IPS-11a (cell line): ENCODE measurements around the gene GPX4.

Experiments
- H3K4me3 ChIP-seq: one replicate; pipeline ENCODE4 v1.5.1; 2013; ENCODE audit warnings: low read depth, low read length, control low read depth

Gene GPX4

DNA sequence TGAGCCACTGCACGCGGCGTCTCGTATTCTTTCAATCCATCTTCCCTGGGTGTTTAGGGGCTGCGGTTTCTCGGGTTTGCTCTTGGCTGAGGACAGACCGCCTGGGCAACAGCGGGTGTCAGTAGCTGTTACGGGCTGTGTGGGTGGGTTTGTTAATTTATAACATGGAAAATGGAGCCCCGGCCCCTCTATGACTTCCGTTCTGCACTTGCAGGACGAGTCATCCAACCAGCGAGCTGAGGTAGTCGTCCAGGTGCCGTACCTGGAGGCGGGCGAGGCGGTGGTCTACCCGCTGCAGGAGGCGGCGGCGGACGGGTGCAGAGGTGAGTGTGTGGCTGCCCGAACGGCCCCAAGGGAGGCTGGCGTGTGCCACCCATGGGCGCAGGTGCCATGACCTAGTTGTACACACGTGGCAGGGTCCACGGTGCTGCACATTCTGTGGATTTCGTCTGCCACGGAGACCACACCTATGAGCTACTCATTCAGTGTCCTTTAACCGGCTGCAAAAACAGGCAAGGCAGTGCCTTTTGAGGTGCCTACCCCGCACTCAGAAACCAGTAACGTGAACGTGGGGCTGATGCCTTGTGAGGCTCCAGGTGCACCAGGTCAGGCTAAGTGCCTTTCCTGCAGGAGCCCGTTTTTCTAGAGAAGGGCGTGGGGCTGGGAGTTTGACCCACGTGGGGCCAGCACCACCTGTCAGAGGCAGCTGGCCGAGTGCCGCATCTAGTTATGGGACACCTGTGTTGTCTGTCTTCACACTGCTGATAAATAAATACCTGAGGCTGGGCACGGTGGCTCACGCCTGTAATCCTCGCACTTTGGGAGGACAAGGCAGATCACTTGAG lies 19.5 kb upstream of the GPX4 start:
- no peak overlapping the region for H3K4me3 ChIP-seq

DNA sequence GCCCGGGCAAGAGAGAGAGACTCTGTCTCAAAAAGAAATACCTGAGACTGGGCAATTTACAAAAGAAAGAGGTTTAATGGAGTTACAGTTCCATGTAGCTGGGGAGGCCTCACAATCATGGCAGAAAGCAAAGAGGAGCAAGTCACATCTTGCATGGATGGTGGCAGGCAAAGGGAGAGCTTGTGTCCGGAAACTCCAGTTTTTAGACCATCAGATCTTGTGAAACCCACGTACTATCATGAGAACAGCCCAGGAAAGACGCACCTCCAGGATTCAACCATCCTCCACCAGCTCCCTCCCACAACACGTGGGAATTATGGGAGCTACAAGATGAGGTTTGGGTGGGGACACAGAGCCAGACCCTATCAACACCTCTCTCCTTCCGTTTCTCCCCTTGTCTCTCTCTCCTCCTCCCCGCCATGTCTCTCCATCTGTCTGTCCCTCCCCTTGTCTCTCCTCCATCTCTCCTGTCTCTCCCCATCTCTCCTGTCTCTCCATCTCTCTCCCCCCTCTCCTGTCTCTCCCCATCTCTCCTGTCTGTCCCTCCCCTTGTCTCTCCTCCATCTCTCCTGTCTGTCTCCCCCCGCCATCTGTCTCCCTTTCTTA lies 18.6 kb upstream of the GPX4 start:
- H3K4me3 ChIP-seq, result no peak overlapping the region

DNA sequence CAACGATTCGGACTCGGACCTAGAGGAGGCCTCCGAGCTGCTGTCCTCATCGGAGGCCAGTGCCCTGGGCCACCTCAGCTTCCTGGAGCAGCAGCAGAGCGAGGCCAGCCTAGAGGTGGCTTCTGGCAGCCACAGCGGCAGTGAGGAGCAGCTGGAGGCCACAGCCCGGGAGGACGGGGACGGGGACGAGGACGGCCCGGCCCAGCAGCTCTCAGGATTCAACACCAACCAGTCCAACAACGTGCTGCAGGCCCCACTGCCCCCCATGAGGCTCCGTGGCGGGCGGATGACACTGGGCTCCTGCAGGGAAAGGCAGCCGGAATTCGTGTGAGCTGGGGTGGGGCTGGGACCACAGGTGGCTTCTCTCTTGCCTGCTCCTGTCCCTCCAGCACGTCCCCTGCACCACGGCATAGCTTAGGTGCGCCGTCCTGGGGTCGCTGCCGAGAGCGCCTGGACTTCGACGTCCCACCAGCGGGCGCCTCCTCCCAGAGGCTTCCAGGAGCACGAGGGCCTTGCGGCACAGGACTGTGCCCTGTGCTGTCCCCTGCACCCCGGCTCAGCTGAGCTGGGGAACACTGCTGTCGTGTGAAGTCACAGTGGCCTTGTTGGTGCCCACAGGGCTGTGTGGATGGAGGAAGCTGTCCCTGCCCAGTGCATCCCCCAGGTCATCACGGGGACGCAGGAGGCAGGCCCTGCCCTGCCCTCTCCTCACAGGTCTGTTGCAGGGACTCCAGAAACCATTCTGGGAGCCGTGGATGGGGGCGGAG lies 17.9 kb upstream of the GPX4 start:
- no peak overlapping the region for H3K4me3 ChIP-seq

DNA sequence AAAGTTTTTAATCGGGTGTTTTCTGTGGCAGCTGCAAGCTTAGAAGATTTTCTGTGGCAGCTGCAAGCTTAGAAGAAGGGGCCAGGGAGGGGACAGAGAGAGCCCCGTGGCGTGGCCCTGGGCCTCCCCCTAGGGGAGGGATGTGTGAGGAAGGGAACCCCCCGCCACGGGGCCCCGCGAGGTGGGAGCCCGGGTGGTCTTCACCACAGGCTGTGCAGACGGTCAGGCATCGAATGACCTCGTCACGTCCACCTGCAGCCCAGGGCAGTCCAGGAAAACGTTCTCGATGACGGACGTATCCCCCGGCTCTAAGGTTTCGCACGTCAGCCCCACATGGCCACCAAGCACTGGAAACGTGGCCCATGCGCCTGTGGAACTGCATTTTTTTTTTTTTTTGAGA lies 17.2 kb upstream of the GPX4 start:
- no peak overlapping the region for H3K4me3 ChIP-seq

DNA sequence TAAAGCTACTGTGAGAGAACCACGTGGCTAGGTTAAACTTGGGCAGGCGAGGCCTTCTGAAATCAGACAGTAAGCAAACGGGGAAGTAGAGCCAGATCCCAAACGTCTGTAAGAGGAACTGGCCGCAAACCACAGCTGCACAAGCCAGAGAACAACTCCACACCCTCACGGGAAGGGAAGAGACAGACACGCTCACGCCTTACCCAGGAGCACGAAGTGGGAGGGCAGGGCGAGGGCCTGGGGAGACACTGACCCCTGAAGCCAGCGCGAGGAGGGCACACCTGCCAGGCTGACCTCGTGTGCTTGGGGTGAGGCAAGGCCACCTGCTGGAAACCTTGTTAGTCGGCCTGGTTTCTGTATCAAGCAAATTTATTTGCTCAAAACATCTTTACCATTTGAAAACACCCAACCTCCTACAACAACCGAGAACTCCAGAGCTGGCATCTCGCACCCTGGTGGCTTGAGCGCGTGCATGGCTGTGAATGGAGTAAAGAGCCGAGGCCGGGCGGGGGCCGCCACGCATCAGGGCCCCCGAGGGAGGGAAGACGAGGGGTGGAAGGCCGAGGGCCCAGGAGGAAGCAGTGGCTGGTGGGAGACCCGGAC lies 15.9 kb upstream of the GPX4 start:
- H3K4me3 ChIP-seq, result no peak overlapping the region

DNA sequence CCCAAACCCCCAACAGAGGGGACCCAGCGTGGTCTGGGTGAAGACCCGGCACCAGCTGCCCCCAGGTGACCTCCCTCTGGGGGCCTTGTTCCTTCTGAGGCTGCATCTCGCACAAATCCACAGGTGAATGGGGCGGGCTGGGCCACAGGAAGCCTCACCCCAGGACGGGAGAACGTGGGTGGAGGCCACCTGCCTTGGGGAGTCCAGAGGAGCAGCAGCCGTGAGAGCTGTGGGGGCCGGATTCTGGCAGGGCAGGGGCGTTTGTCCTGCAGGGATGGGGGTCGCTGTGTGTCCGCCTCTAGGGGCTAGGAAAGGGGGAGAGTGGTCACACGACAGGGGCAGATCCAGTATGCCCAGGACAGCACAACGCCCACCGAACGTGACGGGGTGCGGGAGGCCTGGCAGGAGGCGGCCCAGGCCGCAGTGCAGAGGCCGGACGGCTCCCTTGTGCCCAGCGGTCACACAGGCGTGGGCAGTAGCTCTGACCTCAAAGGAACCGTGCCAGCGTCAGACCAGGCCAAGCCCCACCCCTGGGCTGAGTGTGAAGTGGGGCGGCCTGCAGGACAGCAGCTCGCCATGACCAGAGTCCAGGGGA lies 15.3 kb upstream of the GPX4 start:
- no peak overlapping the region for H3K4me3 ChIP-seq

DNA sequence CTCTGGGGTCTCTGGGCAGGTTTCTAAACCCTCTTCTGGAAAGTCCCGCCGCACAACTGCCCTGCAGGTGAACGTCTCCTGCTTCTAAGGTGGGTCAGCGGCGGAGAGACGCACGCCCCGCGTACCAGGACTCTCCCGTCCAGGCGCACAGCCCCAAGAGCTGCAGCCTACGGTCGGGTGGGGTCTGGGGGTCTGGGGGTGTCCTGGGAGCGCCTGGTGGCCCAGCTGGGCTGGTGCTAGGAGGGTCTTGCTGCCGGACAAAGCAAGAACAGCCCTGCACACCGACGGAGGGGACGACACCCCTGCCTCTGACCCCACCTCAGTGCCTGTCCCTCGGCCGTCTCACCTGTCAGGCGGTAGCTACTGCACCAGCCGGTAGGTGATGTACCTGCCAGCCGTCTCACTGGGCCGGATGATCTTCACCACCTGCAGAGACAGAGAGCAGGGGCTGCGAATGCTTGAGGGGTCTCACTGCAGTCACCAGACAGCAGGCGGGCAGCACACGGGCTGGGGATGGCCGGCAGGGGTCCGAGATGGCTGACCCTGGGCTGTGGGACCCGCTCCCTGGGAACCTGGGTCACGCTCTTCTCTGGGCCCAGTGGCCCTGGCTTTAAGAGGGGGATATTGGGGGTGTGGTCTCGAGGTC lies 14.5 kb upstream of the GPX4 start:
- H3K4me3 ChIP-seq, result no peak overlapping the region

DNA sequence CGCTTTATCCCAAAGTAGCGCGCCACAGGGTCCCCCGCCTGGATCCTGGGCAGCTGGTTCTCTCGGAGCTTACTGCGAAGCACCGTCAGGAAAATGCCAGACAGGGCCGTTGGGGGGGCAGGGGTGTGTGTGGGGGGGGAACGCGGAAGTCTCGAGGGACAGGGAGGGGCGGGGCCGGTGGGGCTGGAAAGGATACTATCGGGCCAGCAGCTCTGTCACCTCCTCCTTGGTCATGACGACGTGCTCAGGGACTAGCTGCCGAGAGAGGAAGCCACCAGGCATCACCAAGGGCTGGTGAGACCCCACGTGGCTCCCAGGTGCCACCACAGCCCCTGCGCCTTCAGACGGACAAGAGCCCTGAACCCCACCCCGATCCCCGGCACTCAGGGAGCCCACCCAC lies 13.9 kb upstream of the GPX4 start:
- H3K4me3 ChIP-seq, result no peak overlapping the region

DNA sequence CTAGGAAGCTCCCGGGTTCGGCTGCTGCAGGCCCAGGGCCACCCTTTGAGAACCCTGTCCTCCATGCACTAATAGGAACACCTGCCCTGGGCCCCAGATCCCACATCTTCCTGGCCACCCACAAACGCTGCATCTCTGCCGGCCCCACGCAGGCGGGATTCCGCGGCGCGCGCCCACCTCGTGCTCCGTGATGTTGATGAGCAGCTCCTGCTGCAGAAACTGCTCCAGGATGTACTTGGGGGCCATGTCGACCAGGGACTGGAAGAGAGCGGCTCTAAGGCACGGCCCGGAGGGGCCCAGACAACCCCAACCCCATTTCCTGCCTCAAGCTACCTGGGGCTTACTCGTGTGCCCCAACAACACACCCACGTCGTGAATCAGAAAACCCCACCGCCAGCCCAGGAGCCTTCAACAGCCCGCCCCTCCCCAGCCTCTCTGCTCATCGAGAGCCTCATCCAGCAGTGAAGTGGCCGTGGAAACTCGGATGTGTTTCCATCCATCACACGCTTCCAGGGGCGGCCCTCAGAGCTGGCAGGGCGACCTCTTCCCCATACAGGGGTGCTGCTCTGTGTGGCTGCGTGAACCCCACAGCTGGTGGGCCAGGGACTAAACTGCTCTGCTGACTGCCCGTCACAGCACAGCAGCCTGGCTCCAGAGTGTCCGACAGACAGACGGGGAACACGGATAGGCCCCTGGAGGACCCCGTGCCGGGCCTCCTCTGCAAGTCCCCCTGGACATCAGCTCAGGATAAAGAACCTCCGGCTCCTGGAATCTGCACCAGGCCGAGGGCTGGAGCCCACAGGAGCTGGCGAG lies 12.9 kb upstream of the GPX4 start:
- H3K4me3 ChIP-seq, result no peak overlapping the region

DNA sequence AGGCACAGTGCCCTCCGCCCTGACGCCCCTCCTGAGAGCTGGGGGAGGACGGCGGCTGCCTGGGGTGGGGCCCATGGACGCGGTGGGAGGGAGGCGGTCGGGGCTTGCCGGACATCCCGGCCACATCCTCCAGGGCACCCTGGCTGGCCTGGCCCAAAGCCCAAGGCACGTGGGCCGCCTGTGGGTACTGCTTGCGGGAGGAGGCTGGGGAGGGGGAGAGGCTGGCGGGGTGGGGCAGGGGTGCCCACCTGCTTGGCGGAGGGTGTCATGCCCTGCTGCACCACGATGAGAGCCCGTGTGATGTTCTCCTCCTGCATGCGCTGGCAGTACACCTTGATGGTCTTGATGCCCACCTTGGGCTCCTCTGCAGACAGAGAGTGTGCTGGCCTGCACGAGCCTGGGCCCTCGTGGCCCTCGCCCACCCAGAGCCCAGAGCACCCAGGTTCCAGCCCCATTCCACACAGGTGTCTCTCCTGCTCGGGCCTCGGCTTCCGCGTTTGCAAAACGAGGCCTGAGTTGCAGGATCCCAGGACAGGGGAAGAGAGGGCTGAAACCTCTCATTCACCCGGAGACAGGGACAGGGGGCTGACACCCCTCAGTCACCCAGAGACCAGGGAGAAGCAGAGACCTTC lies 12.1 kb upstream of the GPX4 start:
- no peak overlapping the region for H3K4me3 ChIP-seq

DNA sequence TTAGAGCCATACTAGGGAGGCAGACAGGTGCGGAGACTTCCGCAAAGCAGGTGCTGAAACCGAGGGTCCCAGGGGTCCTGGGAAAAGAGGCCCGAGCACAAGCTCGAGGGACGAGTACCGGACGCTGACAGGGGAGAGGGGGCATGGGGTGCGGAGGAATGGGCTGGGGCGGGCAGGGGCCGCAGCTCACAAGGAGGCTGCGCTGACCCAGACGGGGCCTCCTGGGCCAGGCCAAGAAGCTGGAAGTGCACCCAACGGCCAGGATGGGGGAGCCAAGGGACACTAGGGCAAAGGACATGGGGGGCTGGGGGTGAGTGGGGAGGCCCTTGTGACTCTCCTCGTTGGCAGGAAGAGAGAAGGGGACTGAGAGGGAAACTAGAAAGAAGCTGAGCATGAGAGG lies 10.5 kb upstream of the GPX4 start:
- no peak overlapping the region for H3K4me3 ChIP-seq

DNA sequence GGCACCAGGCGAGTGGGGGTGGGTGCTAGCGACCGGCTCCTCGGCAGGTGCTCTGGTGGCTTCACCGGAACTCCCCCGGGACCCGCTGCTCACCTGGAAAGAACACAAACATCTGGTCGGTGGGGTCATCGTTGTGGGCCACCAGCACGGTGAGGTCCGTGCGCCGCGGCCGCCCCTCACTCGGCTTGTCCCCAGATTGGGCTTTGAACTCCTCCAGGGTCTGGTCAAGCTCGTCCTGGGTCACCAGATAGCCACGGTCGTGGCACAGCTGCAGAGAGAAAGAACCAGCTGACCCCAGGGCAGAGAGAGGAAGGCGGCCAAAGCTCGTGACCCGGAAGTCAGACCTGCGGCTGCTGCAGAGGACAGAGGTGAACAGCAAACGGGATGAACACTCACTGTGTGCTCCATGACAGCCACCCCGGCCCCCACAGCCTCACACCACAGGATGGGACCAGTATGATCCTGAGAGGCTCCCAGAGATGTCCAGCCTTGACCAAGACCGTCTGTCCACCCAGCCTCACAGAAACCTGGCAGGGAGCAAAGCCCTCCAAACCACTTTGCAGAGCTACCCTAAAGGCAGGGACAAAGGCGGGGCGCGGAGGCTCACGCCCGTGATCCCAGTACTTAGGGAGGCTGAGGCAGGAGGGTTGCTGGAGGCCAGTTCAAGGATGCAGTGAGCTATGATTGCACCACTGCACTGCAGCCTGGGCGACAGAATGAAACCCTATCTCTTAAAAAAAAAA lies 9.8 kb upstream of the GPX4 start:
- peak overlapping the region; percentile 87 for H3K4me3 ChIP-seq

DNA sequence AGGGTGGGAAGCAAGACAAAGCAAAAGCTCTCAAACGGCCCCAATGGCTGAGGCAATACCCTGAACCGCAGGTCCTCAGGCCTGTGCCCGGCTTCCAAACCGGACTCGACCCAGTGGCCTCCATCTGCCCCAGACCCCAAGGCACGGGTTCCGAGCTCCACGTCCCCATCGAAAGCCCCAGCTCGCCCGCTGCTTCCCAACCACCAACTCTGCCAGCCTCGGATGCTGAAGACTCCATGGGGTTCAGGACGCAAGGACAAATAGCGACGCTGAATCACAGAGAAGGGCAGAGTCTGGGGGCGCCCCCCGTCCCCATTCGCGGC lies 9.2 kb upstream of the GPX4 start:
- H3K4me3 ChIP-seq, result peak overlapping the region; percentile 87

DNA sequence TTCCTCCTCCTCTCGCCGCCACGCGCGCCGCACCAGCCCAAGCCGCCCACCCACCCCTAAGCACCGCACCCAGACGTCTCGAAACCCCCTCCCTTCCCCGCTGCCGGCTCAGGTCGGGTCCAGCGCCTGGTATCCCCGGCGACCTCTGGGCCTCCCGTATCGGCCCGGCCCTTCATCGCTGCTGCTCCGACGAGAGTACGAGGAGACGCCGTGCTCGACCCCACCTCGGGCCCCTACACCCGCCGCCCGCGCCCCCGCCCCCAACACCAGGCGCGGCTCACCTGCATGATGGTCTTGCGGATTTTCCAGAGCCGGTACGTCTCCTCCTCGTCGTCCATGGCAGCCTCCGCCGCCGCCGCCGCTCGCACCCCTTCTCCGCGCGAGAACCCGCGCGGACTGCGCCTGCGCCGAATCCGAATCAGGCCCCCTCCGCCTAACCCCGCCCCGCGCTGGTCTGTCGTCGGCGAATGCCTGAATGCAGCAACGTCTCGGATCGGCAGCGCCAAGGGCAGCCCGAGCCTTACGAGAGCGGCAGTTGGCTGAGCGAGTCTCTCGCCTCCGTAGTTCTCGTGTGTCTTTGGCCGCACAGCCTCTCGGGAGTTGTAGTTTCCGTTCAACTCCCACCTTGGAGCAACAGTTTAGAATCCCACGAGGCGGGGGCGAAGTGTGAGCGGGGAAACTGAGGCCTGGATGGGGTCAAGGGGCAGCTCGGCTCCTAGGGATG lies 8.7 kb upstream of the GPX4 start, which contains the start of gene POLR2E:
POLR2E (minus strand) TSS at position 398 of the 724 bp plus-strand sequence; CDS start at position 338, 60 bp downstream.
- peak within 1 kb of the TSS; percentile 87 for H3K4me3 ChIP-seq

DNA sequence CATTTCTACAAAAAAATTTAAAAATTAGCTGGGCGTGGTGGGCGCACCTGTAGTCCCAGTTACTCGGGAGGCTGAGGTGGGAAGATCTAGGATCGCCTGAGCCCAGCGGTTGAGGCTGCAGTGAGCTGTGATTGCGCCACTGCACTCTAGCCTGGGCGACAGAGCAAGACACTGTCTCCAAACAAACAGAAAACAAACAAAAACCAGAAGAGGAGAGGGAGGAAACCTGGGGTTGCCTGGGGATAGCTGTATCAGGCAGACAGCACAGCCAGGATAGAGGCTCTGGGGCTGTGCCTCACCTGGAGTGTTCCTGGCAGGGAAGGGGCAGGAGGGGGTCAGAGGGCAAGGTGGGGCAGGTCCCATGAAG lies 6.0 kb upstream of the GPX4 start:
- no peak overlapping the region for H3K4me3 ChIP-seq

DNA sequence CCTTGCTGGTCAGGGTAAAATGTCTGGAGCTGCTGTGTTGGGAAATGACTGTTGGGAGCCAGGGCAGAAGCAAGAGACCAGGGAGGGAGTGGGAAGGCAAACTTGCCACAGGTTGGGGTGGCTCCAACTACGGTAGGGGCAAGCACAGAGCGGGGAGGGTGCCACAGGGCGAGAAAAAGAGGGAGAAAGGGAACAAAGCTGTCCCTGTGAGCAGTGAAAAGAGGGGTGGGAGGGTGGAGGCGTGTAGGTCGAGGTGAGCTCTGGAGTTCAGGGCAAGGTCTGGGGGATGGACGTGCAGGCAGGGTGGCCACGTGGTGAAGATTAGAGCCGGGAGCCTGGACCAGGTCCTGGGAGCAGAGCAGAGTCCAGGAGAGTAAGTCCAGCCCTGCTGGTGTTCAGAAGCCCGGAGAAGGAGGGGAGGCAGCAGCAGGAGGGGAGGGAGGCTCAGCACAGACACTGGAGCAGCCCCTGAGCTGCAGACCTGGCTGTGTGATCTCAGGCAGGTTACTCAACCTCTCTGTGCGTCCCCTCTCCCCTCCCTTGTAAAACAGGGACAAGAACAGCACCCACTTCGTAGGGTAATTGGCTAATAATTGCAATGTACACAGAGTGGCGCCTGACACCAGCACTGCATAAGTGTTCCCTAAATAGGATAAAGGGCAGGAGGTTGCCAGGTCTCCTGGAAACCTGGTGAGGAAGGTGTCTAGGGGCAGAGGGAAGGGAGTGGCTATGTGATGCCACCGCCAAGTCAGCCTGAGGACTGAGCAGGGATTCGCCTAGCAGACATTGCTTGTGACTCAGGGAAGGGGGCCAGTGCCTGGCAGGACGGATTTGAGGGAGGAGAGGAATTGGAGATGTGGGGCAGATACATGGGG lies 5.4 kb upstream of the GPX4 start:
- H3K4me3 ChIP-seq, result no peak overlapping the region

DNA sequence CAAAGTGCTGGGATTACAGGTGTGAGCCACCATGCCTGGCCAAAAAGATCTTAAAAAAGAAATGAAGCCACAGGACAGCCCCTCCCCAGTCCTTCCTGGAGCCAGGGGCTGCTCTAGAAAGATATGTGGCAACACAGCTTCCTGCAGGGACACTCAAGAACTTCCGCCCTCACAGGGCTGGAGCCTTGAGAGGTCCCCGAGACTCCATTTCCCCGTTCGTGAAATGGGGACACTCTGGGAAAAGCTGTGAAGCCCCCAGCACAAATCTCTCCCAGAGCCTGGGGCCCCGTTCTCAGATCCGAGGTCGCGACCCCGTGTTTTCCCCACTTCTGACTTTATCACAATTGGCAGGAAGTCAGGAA lies 2.5 kb upstream of the GPX4 start:
- H3K4me3 ChIP-seq, result no peak overlapping the region
